T47D (cell line): Measurements from ENCODE around the gene CORO2A.
A peak's percentile ranks its signal among the peaks of the same experiment; 100 is the strongest.

ENCODE experiments used
- DNase-seq, 2 experiments: peaks; one replicate each; pipeline versions ENCODE4 v3.0.0 to v3.0.0-alpha.2; 2011 to 2012; ENCODE audit warnings: low read depth in 1 of 2, low spot score in 1 of 2
- JUND ChIP-seq: IDR thresholded peaks from 2 replicates; pipeline ENCODE4 v1.6.1; 2012; ENCODE audit warnings: low read depth
- in situ Hi-C: cut with HindIII; loops from 2 replicates; pipeline ENCODE4 v1.10.0; 2016; ENCODE audit warnings: low sequenced_read_pairs, low pct_unique_long_range_greater_than_20kb

CORO2A gene

DNA sequence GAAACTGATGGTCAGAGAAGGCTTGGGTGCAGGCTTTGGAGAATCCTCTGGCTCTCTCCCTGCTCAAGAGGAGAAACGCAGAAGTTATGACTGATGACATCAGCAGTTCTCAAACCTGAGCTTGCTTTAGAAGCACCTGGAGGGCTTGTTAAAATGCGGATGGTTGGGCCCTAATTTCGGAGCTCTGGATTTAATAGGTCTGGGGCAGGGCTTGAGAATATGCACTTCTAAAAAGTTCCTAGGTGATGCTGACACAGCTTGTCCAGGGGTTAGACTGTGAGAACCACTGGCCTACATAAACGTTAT lies 36.6 kb upstream of the CORO2A start:
- no peak for TF ChIP-seq JUND
- DNase-seq: no peak
- in situ Hi-C loops: no loop called here

DNA sequence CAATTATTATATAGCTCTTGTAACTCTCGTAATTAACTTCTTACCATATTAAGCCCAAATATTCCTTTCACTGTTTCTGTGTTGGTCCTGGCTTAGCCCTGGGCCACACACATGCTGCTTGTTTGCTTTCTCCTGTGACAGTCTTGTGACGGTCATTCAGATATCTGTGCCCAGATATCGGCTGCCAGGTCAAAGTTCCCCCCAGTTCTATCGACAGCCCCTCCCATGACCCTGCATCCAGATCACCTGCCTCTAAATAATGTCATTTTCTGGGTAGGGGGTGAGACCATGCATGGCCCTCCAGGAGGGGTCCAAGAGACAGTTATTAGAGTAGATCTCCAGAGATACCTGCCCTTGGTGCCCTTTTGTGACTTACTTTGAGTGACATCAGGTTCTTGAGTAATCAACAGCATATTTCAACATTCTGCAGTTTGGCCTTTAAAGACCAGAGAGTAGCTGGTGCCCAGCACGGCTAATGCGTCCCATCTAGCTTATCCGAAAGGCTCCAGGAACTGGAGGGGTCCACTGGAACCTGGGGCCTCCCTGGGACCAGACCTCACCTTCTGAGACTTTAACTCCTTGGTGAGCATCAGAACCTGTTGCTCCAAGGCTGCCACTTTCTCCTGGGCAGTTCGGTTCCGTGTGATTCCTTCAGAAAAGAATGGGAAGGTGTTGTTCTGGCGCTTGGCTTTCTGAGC lies 36.1 kb upstream of the CORO2A start:
- no peak for TF ChIP-seq JUND
- in situ Hi-C loops: no loop called here
- DNase-seq: no peak

DNA sequence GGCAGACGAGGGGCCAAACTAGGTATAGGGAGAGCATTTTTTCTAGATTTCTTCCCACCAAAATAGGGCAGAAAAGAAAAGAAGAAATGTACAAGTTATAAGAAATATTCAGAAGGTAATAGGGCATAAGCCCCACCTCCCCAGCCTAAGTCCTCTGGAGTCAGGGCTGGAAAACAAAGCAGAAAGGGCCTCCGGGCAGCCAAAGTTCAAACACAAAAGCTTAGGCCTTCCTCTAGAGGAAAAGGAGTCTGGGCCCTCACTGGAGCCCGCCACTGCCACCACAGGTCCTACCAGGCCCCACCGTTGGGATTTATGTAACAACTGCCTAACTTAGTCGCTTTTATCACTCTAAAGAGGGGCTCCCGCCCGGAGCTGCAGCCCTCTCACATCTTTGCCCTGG lies 35.4 kb upstream of the CORO2A start:
- TF ChIP-seq JUND: no peak
- DNase-seq: no peak
- in situ Hi-C loops: no loop called here

DNA sequence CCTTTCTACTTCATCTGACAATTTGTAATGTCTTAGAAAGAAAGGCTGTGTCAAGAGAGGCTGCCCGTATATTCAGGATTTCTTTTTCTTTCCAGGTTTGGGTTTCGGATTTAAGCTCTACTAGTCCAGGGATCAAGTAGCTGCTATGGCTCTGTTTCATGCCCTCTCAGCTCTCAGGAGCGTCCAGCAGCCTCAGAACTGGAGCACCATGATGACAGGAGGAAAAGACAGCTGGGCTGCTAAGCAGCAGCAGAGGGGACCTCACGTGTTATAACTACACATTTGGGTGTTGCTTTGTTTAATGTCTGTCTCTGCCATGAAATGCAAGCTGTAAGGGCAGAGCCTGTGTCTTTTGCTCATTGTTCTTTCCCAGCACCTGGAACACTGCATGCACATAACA lies 34.5 kb upstream of the CORO2A start:
- no peak for TF ChIP-seq JUND

DNA sequence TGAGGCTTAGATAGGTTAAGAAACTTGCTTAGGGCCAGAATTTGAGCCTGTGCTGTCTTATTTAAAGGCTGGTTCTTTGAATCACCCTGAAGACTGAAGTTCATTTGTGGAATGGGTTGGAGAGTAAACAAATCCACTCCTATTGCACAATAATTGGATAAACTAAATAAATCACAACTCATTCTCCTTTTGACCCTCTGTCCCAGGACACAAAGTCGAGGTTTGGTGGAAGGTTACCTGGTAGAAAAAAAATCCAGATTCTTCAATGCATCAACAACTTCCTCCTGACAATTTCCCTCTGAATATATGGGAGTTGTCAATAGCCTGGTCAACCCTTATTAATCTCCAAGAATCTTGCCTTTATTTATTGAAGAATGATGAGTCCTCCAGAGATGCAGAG lies 34.1 kb upstream of the CORO2A start:
- in situ Hi-C loops: no loop called here
- TF ChIP-seq JUND: no peak
- no peak for DNase-seq

More for the DNA sequence above, 34.5 kb upstream of the CORO2A start:
- DNase-seq: no peak
- in situ Hi-C loops: no loop called here

DNA sequence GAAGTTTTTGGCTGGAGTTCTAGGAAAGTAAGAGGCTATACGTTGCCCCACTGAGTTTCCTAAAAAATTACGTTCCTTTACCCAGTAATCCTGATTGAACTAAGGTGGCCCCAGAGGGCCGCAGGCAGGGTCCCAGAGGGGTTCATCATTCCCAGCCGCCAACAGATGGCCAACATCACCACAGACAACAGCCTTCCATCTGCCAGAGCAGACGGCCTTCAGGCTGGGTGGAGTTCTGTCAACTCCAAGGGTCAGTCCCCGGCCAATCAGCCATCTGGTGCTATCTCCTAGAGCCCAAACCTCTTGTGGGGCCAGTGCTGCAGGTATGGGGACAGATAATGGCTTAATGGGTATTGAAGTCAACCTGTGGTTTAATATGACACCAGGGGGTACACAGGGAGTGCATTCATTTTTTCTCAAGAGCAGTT lies 32.6 kb upstream of the CORO2A start:
- no peak for TF ChIP-seq JUND
- no peak for DNase-seq
- in situ Hi-C loops: no loop called here

DNA sequence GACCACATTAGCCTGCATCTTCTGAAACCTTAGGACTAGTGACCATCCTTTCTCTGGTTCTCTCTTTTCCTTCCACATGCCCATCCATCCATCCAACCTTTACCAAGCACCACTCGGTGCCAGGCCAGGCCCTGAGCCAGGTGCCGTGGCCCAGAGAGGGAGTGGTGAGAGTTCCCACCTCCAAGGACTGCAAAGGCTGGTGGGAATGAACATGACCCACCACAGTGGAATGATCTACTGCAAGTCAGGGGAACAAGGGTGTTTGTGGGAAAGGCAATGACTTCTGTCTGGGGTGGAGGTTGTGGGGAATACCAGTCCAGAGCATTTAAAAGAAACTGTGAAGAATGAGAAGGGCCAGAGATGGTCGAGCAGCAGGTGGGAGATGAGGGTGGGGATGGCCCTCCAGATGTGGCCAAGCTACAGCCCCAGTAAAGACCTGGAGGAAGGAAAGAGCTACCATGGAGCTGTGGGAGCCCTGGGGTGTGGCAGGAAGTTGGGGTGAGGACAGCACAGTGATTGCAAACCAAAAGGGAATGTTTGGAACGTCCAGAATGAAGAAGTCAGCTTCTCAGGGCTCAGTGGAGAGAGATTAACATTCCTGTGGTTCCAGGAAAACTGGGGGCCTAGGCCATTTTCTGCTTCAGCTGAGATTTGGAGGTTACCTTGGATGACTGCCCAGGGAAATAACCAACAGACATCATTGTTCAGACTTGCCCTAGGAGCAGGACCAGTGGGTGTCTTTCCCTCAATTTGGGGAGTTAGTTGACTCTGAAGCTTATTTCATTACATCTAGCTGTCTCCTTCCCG lies 30.7 kb upstream of the CORO2A start:
- in situ Hi-C loops: no loop called here
- TF ChIP-seq JUND: no peak
- peak; percentile 26 to 94 for DNase-seq

DNA sequence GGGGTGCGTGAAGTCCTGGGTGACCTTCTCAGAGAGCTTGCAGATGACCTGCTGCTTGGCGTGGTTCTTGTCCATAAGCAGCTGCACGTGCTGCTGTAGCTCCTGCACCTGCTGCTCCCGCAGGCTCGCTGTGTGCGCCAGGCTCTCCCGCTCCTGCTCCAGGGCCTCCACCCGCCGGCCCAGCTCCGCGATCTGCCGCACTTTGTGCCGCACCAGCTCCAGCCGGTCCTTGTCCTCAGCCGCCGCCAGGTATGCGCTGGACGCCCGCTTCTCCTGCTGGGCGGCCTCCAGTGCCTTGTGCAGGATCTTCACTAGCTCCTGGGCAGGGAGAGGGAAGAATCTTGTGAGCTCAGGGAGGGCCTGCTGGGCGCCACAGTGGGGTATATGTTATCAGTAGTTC lies 28.5 kb upstream of the CORO2A start:
- no peak for TF ChIP-seq JUND
- no peak for DNase-seq
- in situ Hi-C loops: no loop called here

DNA sequence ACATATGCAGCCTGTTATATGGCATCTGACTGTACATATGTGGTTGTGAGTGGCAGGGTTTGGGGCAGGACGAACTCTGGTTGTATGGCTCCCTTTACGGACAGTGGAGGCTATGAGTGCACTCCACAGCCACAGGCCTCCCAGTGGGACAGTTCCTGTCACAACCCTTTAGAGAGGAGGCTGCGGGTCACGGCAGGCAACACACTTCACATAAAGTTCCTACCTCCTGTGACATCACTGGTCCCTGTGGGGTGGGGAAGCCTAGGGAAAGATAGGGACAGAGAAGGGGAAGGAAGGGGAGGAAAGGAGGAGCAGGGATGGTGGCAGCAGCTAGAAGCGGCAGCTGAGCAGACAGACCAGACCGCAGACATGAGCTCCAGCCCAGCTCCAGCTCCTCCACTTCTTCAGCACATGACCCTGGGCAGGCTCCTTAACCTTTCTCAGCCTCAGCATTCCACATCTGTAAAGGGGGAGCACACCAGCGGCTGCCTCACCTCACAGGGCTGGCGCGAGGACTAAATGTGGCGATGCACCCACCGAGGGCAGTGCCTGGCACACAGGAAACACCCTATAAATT lies 27.4 kb upstream of the CORO2A start:
- no peak for TF ChIP-seq JUND
- no peak for DNase-seq
- in situ Hi-C loops: no loop called here

DNA sequence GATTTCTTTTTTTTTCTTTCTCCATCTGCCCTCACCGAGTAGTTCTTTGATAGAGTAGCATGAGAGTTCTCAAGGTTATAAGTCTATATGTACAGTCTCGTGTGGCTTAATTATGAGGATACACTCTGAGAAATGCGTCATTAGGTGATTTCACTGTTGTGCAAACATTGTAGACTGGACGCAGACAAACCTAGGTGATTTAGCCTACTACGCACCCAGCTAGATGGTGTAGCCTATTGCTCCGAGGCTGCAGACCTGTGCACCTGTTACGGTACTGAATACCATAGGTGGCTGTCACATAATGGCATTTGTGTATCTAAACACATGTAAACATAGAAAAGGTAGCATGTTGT lies 26.9 kb upstream of the CORO2A start:
- in situ Hi-C loops: no loop called here
- no peak for TF ChIP-seq JUND
- no peak for DNase-seq

DNA sequence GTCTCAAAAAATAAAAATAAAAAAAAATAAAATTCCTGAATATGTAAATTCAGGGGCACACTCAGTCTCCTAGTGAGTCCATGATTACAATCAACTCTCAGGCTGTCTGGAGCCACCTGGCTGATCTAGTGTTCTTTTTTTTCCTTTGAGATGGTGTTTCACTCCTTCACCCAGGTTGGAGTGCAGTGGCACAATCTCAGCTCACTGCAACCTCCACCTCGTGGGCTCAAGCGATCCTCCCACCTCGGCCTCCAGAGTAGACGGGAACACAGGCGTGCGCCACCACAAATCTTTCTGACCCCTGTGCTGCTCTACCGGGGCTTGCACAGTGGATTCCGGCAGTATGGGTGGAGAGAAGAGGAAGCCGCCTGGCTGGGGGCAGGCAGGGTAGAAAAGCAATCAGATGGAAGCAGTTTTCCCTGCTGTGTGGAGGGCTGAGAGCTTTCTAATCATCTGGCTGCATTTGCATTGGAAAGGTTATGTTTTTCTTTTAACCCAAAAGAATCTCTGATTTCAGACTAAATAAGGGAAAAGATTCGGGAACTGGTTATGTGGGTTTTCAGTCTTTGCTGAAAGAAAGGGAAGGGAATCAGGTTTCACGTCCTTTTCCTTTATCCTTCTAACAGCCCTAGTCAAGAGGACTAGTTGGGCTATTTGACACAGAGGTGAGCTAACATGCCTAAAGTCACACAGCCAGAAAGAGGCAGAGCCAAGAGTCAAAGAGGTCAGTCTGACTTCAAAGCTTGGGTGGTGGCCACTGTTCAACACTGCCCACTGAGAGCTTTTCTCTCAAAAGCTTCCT lies 26.3 kb upstream of the CORO2A start:
- no peak for TF ChIP-seq JUND
- peak in 1 of 2 experiments; percentile 43 for DNase-seq
- in situ Hi-C loops: no loop called here

DNA sequence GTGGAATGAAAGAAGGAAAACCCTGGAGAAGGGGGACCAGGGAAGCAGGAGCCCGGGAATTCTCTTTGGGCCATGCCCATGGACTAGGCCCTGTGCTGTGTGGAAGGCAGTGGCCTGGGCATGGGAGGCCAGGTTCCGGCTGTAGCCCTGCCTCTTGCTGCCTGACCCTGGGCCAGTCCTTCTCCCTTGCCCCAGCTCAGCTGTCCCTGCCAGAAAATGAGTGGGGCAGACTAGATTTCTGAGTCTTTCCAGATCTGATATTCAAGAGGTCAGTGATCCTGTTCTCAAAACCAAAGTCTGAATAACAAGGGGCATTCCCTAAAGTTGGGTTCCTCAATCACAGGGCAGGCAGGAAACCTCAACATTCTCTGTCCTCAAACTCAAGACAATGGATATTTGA lies 24.8 kb upstream of the CORO2A start:
- in situ Hi-C loops: no loop called here
- no peak for DNase-seq
- no peak for TF ChIP-seq JUND

DNA sequence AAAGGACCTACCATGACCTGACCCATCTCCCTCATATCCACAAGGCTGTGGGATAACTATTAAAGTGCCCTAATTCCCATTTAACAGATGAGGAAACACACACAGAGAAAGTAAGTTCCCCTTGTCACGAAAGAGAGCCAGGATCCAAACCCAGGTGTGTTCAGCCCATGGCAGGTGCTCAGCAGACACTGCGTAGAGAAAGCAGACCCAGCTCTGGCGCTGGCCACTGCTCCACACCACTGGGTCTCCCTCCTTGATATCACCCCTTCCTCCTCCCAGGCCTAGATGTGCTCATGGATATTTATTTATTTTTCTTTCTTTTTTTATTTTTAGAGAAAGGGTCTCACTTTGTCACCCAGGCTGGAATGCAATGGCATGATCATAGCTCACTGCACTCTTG lies 24.0 kb upstream of the CORO2A start:
- DNase-seq: no peak
- in situ Hi-C loops: no loop called here
- no peak for TF ChIP-seq JUND
